ENCODE data around the gene NOX5. TPM values are rescaled to one million over a fixed set of nuclear protein-coding genes. Genes with fewer than 3 reads are reported as not detected.

Gene NOX5
- total RNA-seq, 2 experiments from 2014 or later, result 0.02 TPM; not detected in 1

DNA sequence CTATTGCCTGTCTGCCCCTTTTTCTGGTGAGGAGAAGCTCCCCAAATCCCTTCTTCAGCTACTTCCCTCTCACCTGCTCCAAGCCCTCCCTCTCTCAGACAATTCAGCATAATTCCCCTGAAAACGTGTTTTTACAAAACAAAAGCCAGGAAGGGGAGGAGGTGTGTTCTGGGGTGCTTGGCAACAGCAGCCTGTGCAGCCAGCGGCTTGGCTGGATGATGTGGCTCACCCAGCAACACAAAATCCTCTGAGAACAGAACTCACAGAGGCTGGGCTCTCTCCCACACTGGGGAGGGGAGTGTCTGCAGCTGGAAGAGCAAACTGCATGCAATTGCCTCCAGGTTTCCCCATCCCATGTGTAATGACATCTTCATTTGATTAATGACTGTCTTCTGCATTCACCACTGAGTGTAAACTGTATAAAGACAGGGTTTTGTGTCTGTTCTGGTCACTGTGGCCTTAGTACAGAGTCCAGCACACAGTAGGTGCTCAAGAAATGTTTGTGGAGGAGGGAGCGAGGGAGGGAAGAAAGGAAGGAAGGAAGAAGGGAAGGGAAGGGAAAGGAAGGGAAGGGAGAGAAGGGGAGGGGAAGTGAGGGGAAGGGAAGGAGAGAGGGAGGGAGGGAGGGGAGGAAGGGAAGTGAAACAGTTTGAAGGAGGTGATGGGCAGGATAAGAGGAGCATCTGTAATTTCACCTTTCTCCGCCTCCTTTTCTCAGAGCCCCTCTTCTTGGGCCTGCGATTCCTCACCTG, 75.9 kb downstream of the NOX5 start:
- Mint-ChIP-seq H3K4me1 (ENCODE audit: low read depth) (no peaks in the 10 kb centered on the region), H3K9me3 (no peaks in the 10 kb centered on the region), H3K36me3 (no peaks in the 10 kb centered on the region), H3K27me3 (peaks cover 11% of the 10 kb centered on the region), H3K27ac (no peak overlapping the region), H3K4me3 (no peak overlapping the region)
- ChIA-PET CTCF (no interaction called here), POLR2A (no interaction called here)
- intact Hi-C loops (cut with micrococcal nuclease), result no loop called here
- DNase-seq, result no peak

DNA sequence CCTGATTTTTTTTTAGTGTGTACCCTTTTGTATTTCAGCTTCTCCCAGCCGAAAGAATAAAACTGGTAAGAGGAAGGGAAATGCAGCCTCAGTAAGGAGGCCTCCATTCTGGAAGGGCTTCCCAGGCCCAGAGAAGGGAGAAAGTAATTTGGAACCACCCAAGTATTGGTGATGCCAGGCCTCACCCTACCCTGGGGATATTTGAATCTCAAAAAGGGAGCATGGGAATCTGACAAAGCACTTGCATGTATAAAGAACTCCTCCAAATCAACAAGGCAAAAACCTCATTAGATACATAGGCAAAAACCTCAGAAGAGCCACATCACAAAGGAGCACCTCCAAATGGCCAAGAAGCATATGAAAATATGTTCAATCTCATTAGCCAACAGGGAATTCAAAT, 77.2 kb downstream of the NOX5 start:
- no peak for DNase-seq
- H3K27ac Mint-ChIP-seq, result no peak overlapping the region
- intact Hi-C loops (cut with micrococcal nuclease), result no loop called here
- no peaks in the 10 kb centered on the region for H3K4me1 Mint-ChIP-seq (ENCODE audit: low read depth)
- ChIA-PET POLR2A (no interaction called here), CTCF (no interaction called here)
- H3K27me3 Mint-ChIP-seq, result peaks cover 11% of the 10 kb centered on the region
- no peak overlapping the region for H3K4me3 Mint-ChIP-seq
- no peaks in the 10 kb centered on the region for H3K36me3 Mint-ChIP-seq
- H3K9me3 Mint-ChIP-seq, result no peaks in the 10 kb centered on the region

DNA sequence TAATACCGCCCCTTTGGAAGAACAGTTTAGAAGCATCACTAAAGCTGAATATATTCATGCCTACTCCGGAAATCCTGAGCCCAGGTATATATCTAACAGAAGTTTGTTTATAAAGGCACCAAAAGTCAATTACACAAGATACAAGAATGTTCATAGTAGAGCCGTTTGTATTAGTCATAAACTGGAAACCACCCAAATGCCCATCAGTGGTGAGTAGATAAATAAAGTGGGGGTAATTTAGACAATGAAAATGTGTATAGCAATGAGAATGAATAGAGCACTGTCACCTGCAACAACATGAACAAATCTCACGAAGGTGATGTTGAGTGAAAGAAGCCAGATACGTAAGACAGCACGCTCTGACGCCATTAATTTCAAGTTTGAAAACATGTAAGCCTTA, 77.7 kb downstream of the NOX5 start:
- Mint-ChIP-seq H3K4me3 (no peak overlapping the region), H3K9me3 (no peaks in the 10 kb centered on the region), H3K27ac (no peak overlapping the region), H3K4me1 (ENCODE audit: low read depth) (no peaks in the 10 kb centered on the region), H3K36me3 (no peaks in the 10 kb centered on the region), H3K27me3 (peaks cover 11% of the 10 kb centered on the region)
- intact Hi-C loops (cut with micrococcal nuclease), result no loop called here
- DNase-seq, result no peak
- CTCF ChIA-PET, result no interaction called here
- POLR2A ChIA-PET, result no interaction called here

DNA sequence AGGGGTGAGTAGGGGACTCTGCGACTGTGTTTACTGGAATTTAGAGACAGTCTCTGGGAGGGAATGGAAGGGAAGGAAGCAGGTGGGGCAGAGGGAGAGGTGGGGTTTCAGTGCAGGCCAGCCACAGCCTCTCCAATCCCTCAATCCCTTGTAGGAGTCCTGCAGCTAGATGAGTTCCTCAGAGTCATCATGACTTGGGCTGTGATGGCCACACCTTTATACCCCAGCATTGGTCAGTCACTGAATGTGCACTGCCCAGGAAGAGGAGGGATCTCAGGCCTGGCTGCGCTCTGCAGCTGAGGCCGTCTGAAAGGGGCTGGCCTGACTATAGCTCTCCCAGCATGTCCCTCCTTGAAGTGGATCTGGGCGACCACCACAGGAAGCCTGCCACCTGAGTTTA, 78.6 kb downstream of the NOX5 start:
- ChIA-PET CTCF (no interaction called here), POLR2A (no interaction called here)
- Mint-ChIP-seq H3K27me3 (peaks cover 7% of the 10 kb centered on the region), H3K36me3 (no peaks in the 10 kb centered on the region), H3K9me3 (no peaks in the 10 kb centered on the region), H3K27ac (no peak overlapping the region), H3K4me1 (ENCODE audit: low read depth) (no peaks in the 10 kb centered on the region), H3K4me3 (no peak overlapping the region)
- DNase-seq, result no peak
- intact Hi-C loops (cut with micrococcal nuclease), result no loop called here

DNA sequence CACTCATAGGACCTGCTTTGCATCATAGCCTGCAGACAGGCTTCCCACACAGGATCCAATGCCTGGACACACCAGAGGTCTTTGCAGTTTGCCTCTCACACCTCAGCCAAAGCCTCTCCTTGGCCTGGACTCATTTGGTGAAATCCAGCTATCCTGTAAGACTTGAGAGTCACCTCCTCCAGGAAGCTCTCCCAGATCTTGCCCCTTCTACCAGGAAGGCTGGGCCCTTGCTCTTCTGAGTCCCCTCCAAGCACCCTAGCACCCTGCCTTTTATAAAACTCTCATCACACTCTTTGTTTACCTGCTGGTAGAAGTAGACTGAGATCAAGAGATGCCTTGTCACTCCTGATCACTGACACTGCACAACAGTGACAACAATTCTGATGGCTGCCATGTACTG, 79.1 kb downstream of the NOX5 start:
- Mint-ChIP-seq H3K4me3 (no peak overlapping the region), H3K4me1 (ENCODE audit: low read depth) (no peaks in the 10 kb centered on the region), H3K36me3 (no peaks in the 10 kb centered on the region), H3K27me3 (peaks cover 7% of the 10 kb centered on the region), H3K27ac (no peak overlapping the region), H3K9me3 (no peaks in the 10 kb centered on the region)
- ChIA-PET CTCF (no interaction called here), POLR2A (no interaction called here)
- intact Hi-C loops (cut with micrococcal nuclease), result no loop called here
- no peak for DNase-seq

DNA sequence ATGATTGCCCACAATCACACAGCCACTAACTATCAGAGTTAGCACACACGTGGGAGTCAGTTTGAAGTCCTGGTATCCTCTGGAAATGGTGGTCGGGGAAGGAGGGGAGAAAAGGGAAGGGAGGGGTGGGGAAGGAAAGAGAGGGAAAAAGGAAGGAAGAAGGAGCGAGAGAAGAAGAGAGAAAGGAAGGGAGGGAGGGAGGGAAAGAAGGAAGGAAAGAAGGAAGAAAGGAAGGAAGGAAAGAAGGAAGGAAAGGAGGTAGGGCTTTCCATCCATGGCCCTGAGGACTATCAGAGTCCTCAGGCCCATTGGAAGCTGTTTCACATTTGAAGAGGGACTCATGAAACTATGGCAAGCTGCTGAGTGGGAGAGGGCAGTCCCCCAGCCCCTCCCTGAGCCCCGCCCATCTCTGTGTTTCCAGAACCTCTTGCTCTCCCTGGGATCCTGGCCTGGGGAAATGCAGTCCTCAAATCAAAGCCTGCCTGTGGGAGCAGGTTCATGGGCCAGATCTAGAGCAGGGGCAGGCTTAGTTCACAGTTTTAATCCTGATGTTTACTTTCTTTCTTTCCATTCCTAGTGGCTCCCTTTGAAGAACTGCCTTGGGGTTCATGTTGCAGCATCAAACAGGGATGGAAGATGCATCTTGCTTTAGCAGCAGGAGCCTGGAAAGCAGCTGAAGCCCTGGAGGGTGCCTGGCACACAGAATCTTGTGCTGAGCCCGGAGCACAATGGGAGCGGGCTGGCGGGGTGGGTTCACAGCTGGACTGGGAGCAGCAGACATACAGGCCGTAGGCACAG, 79.8 kb downstream of the NOX5 start:
- DNase-seq, result no peak
- intact Hi-C loops (cut with micrococcal nuclease), result no loop called here
- H3K4me3 Mint-ChIP-seq, result no peak overlapping the region
- no peaks in the 10 kb centered on the region for H3K9me3 Mint-ChIP-seq
- H3K27me3 Mint-ChIP-seq, result peaks cover 7% of the 10 kb centered on the region
- no peaks in the 10 kb centered on the region for H3K36me3 Mint-ChIP-seq
- no peaks in the 10 kb centered on the region for H3K4me1 Mint-ChIP-seq (ENCODE audit: low read depth)
- no peak overlapping the region for H3K27ac Mint-ChIP-seq
- POLR2A ChIA-PET, result no interaction called here
- CTCF ChIA-PET, result no interaction called here

DNA sequence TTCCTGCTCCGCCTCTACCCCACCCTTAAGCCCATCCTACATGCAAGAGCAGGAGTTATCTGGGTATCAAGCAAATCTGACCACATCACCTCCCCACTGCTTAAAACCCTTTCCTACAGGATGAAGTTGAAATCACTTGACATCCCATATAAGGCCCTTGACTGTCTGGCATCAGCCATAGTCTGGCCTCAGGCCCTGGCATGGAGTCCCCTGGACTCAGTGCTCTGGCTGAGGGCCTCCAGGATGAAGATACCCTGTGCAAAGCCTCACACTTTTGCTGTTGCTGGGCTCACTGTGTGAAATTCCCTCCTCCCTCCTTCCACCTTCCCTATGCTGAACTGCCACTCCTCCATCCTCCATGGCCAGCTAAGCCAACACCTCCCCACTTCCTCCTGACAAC, 80.8 kb downstream of the NOX5 start:
- DNase-seq, result no peak
- Mint-ChIP-seq H3K27me3 (peaks cover 5% of the 10 kb centered on the region), H3K36me3 (no peaks in the 10 kb centered on the region), H3K9me3 (no peaks in the 10 kb centered on the region), H3K4me3 (no peak overlapping the region), H3K4me1 (ENCODE audit: low read depth) (no peaks in the 10 kb centered on the region), H3K27ac (no peak overlapping the region)
- CTCF ChIA-PET, result no interaction called here
- intact Hi-C loops (cut with micrococcal nuclease), result no loop called here
- POLR2A ChIA-PET, result no interaction called here

DNA sequence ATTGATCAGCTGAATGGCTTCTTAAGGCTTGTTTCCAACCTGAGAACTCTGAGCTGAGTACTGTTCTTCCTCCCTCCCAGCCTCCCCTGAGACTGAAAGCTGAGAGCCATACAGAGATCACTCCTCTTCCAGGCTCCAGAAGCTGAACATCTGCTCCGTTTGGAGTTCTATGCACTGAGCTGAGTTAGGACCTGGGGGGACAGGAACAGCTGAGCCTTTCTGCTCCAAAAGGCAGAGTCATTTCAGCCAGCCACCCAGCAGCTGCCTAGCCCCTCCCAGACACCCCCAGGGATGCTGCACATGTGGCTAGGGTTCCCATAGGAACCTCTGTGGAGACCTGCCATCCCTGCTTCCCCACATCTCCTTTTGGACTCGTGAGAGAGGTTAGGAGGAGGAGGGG, 81.7 kb downstream of the NOX5 start:
- Mint-ChIP-seq H3K9me3 (no peaks in the 10 kb centered on the region), H3K27ac (no peak overlapping the region), H3K36me3 (no peaks in the 10 kb centered on the region), H3K27me3 (peaks cover 3% of the 10 kb centered on the region), H3K4me1 (ENCODE audit: low read depth) (no peaks in the 10 kb centered on the region), H3K4me3 (no peak overlapping the region)
- intact Hi-C loops (cut with micrococcal nuclease), result no loop called here
- DNase-seq, result no peak
- ChIA-PET POLR2A (no interaction called here), CTCF (no interaction called here)

DNA sequence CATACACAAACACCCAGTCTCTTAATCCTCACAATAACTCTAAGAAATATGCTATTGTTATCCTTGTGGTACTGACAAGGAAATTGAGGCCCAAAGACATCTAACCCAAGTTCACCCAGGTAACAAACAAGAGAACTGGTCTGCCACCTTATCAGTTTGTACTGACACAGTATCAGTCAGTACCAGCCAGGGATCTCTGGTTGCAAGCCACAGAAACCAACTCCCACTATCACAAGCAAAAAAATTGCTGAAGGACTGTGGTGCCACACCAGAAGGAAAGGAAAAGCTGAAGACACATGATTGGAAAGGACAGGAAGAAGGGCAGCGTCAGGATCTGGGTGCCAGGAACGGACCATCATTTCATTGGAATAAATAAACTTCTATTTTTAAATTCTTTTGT, 82.1 kb downstream of the NOX5 start:
- H3K27me3 Mint-ChIP-seq, result peaks cover 1% of the 10 kb centered on the region
- no peak for DNase-seq
- H3K36me3 Mint-ChIP-seq, result no peaks in the 10 kb centered on the region
- no peak overlapping the region for H3K4me3 Mint-ChIP-seq
- POLR2A ChIA-PET, result no interaction called here
- intact Hi-C loops (cut with micrococcal nuclease), result no loop called here
- CTCF ChIA-PET, result no interaction called here
- H3K9me3 Mint-ChIP-seq, result no peaks in the 10 kb centered on the region
- H3K27ac Mint-ChIP-seq, result no peak overlapping the region
- H3K4me1 Mint-ChIP-seq (ENCODE audit: low read depth), result no peaks in the 10 kb centered on the region

DNA sequence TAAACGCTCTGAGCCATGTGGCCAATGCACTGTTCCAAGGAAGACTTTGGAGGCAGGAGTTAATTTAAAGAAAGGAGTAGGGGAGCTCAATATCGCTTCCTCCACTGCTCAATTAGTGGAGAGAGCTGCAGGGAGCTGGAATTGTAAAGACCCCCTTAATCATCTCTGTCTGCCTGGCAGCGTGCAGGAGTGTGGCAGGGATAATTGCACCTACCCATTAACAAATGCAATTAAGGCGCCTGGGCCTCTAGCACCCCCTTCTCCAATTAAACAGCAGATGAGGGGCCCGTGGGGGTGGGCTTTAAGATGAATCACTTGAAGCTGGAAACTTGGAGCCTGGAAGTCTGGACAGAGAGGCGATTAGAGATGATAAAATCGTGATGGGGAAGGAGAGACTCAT, 84.3 kb downstream of the NOX5 start:
- Mint-ChIP-seq H3K9me3 (no peaks in the 10 kb centered on the region), H3K27me3 (no peaks in the 10 kb centered on the region), H3K27ac (no peak overlapping the region), H3K36me3 (no peaks in the 10 kb centered on the region), H3K4me3 (no peak overlapping the region), H3K4me1 (ENCODE audit: low read depth) (peaks cover 11% of the 10 kb centered on the region)
- intact Hi-C loops (cut with micrococcal nuclease), result no loop called here
- DNase-seq, result no peak
- ChIA-PET POLR2A (no interaction called here), CTCF (no interaction called here)

DNA sequence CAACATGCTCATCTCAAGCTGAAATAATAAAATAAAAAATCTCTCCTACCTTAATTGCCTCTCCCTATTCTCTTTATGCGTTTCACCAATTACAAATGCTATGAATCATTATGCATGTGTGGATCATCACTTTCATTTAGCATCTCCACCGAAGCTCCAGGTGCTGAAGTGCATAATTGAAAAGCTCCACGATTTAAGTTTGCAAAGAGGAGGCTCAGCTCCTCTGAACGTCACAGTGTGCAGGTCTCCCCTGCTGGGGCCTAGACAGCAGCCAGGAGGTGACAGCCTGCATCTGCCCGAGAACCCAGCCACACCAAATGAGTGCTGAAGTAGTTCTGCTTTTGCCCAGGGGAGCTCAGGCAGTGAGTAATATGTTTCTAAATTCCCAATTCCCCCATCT, 85.4 kb downstream of the NOX5 start:
- intact Hi-C loops (cut with micrococcal nuclease), result no loop called here
- peaks cover 19% of the 10 kb centered on the region for H3K4me1 Mint-ChIP-seq (ENCODE audit: low read depth)
- POLR2A ChIA-PET, result no interaction called here
- H3K36me3 Mint-ChIP-seq, result no peaks in the 10 kb centered on the region
- no peak overlapping the region for H3K27ac Mint-ChIP-seq
- CTCF ChIA-PET, result no interaction called here
- H3K9me3 Mint-ChIP-seq, result no peaks in the 10 kb centered on the region
- H3K4me3 Mint-ChIP-seq, result no peak overlapping the region
- no peaks in the 10 kb centered on the region for H3K27me3 Mint-ChIP-seq
- DNase-seq, result no peak

DNA sequence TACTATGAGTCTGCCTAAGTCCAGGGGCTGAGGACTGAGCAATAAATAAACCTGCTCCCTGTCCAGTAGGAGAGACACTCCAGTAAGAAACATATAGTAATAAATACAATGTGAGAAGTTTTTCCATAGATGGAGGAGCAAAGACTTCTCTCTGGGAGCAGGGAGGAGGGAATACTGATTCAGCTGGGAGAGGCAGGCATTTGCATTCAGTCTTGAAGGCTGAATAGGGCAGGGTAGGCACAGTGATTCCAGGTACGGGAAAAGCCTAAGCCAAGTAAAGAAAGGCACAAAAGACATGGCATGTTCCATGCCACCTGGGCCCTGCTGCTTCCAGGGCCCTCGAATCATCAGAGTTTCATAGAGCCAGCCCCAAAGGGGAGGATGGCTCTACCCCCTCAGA, 86.3 kb downstream of the NOX5 start:
- H3K4me1 Mint-ChIP-seq (ENCODE audit: low read depth), result peaks cover 19% of the 10 kb centered on the region
- intact Hi-C loops (cut with micrococcal nuclease), result no loop called here
- H3K27ac Mint-ChIP-seq, result no peak overlapping the region
- DNase-seq, result no peak
- no peak overlapping the region for H3K4me3 Mint-ChIP-seq
- ChIA-PET POLR2A (no interaction called here), CTCF (no interaction called here)
- no peaks in the 10 kb centered on the region for H3K36me3 Mint-ChIP-seq
- no peaks in the 10 kb centered on the region for H3K27me3 Mint-ChIP-seq
- no peaks in the 10 kb centered on the region for H3K9me3 Mint-ChIP-seq

DNA sequence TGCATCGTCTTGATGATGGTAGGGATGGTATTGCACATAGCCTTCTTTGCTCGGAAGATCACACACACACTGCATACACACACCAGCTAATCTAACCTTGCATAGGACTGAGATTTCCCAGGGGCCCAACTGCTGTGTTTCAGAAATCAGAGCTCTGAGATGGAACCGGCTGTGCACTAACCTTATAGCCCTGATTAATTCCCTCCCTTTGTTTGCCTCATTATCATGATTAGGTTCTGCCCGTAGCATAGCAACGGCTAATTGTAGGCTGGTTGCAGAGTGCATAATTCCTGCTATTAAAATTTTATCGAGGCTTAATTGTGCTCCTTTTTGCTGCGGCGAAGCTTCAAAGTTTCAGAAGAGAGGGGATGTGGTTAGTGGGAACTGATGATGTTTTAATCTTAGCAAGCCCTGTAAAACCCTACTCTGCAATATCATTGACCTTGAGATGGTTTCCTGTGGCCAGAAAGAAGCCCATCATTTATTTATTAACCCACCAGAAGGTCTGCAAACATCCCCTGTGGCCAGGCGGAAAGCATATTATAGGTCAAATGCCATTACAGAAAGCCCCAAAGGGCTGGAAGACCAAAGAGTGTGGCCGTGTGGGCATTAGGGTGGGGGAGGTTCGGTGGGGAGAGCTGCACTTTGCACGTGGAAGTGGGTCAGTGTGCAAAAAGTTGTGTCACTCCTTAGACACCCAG, 89.7 kb downstream of the NOX5 start:
- ChIA-PET POLR2A (no interaction called here), CTCF (no interaction called here)
- intact Hi-C loops (cut with micrococcal nuclease), result no loop called here
- H3K36me3 Mint-ChIP-seq, result no peaks in the 10 kb centered on the region
- H3K27me3 Mint-ChIP-seq, result no peaks in the 10 kb centered on the region
- no peak overlapping the region for H3K4me3 Mint-ChIP-seq
- H3K9me3 Mint-ChIP-seq, result no peaks in the 10 kb centered on the region
- DNase-seq, result no peak
- no peak overlapping the region for H3K27ac Mint-ChIP-seq
- H3K4me1 Mint-ChIP-seq (ENCODE audit: low read depth), result peaks cover 30% of the 10 kb centered on the region
